Measurements from ENCODE around the gene BCKDHB.

GRCh38 chr6:80209430-80209829 lies 103.0 kb downstream of the BCKDHB start:
- no peak for TF ChIP-seq CTCF (IDR thresholded peaks at IDR 0.05 in 4 of 5, conservative IDR thresholded peaks at IDR 0.05 in 1 of 5)
- TF ChIP-seq POLR2A (IDR thresholded peaks at IDR 0.05), result no peak

Measured in gastrocnemius medialis (tissue), 4 donors.